HepG2 (cell line): ENCODE results near the gene ZNF74. TPM values are rescaled to one million over a fixed set of nuclear protein-coding genes. Genes with fewer than 3 reads are reported as not detected.

Source experiments
- ATAC-seq: fragments of 200-7000 bp; cut with Tn5 transposase; 3 replicates; pipeline ENCODE4 v1.9.1; 2020; ENCODE audit warnings: mild to moderate bottlenecking, moderate library complexity
- BruUV-seq: library from RNA; stranded (reverse); fragments of 400-500 nt; replicated peaks from 2 replicates; lab custom pipeline; 2021; lab: Mats Ljungman, UMichigan
- CTCF ChIA-PET: fragments of 300-600 bp; formaldehyde crosslinking; extraction: SDS; loops from one replicate; lab custom pipeline; 2021; ENCODE audit warnings: low total read pairs, inconsistent platforms, low intra/inter-chr PET ratio; lab: Yijun Ruan, JAX
- POLR2A ChIA-PET: fragments of 350-600 bp; sonication (Branson Sonifier 250); formaldehyde crosslinking; loops from one replicate; lab custom pipeline; 2020; ENCODE audit warnings: antibody characterized with exemption, inconsistent platforms; lab: Yijun Ruan, JAX
- DNase-seq: peaks from one replicate; pipeline ENCODE4 v3.0.0-alpha.2; 2015; ENCODE audit warnings: low spot score
- FAIRE-seq: peaks from 3 replicates; lab custom pipeline; 2011; peaks lifted over from hg19 to GRCh38; lab: Jason Lieb, UNC
- H2AFZ ChIP-seq: one replicate; pipeline ENCODE4 v1.6.1; 2011; ENCODE audit warnings: low read length, inconsistent platforms
- H3K27ac ChIP-seq: fragments of 300-600 bp; 3 replicates; pipeline ENCODE4 v1.8.0; 2011; ENCODE audit warnings: mixed run types, mild to moderate bottlenecking, mixed read lengths, low read length, inconsistent platforms; ENCODE audit not compliant: insufficient read depth; ENCODE audit errors: extremely low read length
- H3K27me3 ChIP-seq, 2 experiments: fragments of 200-600 bp in 1 of 2; 2 replicates in 1 of 2; 3 replicates in 1 of 2; pipeline versions ENCODE4 v1.6.0 to v1.8.0; 2011; ENCODE audit warnings: low read length in 2 of 2, mild to moderate bottlenecking in 2 of 2, moderate library complexity in 2 of 2, inconsistent platforms in 1 of 2; ENCODE audit not compliant: insufficient read depth in 2 of 2, control insufficient read depth in 1 of 2
- H3K36me3 ChIP-seq, 2 experiments: fragments of 200-600 bp in 1 of 2; replicated peaks in 1 of 2; 2 replicates in 1 of 2; 3 replicates in 1 of 2; pipeline versions ENCODE4 v1.5.1 to v1.8.0; 2011; ENCODE audit warnings: low read length in 2 of 2, inconsistent platforms in 1 of 2; ENCODE audit not compliant: insufficient read depth in 2 of 2, control insufficient read depth in 1 of 2
- H3K4me1 ChIP-seq: 2 replicates; pipeline ENCODE4 v1.5.1; 2012; ENCODE audit warnings: low read length, inconsistent platforms; ENCODE audit not compliant: insufficient read depth
- H3K4me2 ChIP-seq: 2 replicates; pipeline ENCODE4 v1.6.0; 2011; ENCODE audit warnings: low read depth, low read length, inconsistent platforms
- H3K4me3 ChIP-seq, 3 experiments: fragments of 200-600 bp in 1 of 3; sonication (generic), shearing (Covaris generic) in 1 of 3; replicated peaks in 1 of 3; 2 replicates each; pipeline ENCODE4 v1.5.1; 2011 to 2016; ENCODE audit warnings: low read length in 3 of 3, inconsistent platforms in 2 of 3, low read depth in 2 of 3, mild to moderate bottlenecking in 2 of 3, control low read depth in 1 of 3, mixed read lengths in 1 of 3; ENCODE audit not compliant: insufficient read depth in 1 of 3
- H3K79me2 ChIP-seq: one replicate; pipeline ENCODE4 v1.6.1; 2011; ENCODE audit warnings: low read length, inconsistent platforms; ENCODE audit not compliant: insufficient read depth
- H3K9ac ChIP-seq: 2 replicates; pipeline ENCODE4 v1.6.0; 2011; ENCODE audit warnings: mild to moderate bottlenecking, low read depth, low read length, inconsistent platforms; ENCODE audit not compliant: insufficient read depth
- H3K9me3 ChIP-seq: 2 replicates; pipeline ENCODE4 v1.5.1; 2012; ENCODE audit warnings: mild to moderate bottlenecking, low read length
- H4K20me1 ChIP-seq: 2 replicates; pipeline ENCODE4 v1.6.0; 2011; ENCODE audit warnings: inconsistent platforms, mild to moderate bottlenecking, low read length, moderate library complexity; ENCODE audit not compliant: insufficient read depth
- DPF2 ChIP-seq: sonication (generic); formaldehyde crosslinking; IDR thresholded peaks from 2 replicates; pipeline ENCODE4 v1.4.0; 2020; ENCODE audit warnings: mild to moderate bottlenecking, low read depth, missing genetic modification reagents, borderline replicate concordance
- ELF1 ChIP-seq: sonication (generic); formaldehyde crosslinking; IDR thresholded peaks from 2 replicates; pipeline ENCODE4 v1.4.0; 2020; ENCODE audit warnings: missing genetic modification reagents
- GRHL1 ChIP-seq: sonication (generic); formaldehyde crosslinking; conservative IDR thresholded peaks from 2 replicates; pipeline ENCODE4 v1.8.0; 2022; ENCODE audit warnings: missing genetic modification reagents
- ISL2 ChIP-seq: sonication (generic); formaldehyde crosslinking; IDR thresholded peaks from 2 replicates; pipeline ENCODE4 v1.5.0; 2020; ENCODE audit warnings: missing genetic modification reagents
- JDP2 ChIP-seq: sonication (generic); formaldehyde crosslinking; IDR thresholded peaks from 2 replicates; pipeline ENCODE4 v1.8.1; 2022; ENCODE audit warnings: missing genetic modification reagents, borderline replicate concordance
- NR2C2 ChIP-seq: sonication (generic); formaldehyde crosslinking; IDR thresholded peaks from 2 replicates; pipeline ENCODE4 v1.4.0; 2020; ENCODE audit warnings: missing genetic modification reagents, mild to moderate bottlenecking, moderate library complexity, borderline replicate concordance
- PATZ1 ChIP-seq: sonication (generic); formaldehyde crosslinking; IDR thresholded peaks from 2 replicates; pipeline ENCODE4 v1.4.0; 2020; ENCODE audit warnings: missing genetic modification reagents
- TEF ChIP-seq: sonication (generic); formaldehyde crosslinking; IDR thresholded peaks from 2 replicates; pipeline ENCODE4 v1.5.0; 2020; ENCODE audit warnings: missing genetic modification reagents
- YY1 ChIP-seq: IDR thresholded peaks from 2 replicates; pipeline ENCODE4 v1.6.1; 2011; ENCODE audit warnings: low read length, low read depth, moderate library complexity, mild to moderate bottlenecking; ENCODE audit not compliant: insufficient read depth, insufficient replicate concordance
- ZBTB38 ChIP-seq: sonication (generic); formaldehyde crosslinking; IDR thresholded peaks from 2 replicates; pipeline ENCODE4 v1.5.1; 2020; ENCODE audit warnings: mild to moderate bottlenecking, missing genetic modification reagents
- ZBTB8A ChIP-seq: sonication (generic); formaldehyde crosslinking; IDR thresholded peaks from 2 replicates; pipeline ENCODE4 v1.4.0; 2020; ENCODE audit warnings: mild to moderate bottlenecking, low read depth, missing genetic modification reagents, borderline replicate concordance
- ZNF20 ChIP-seq: sonication (generic); formaldehyde crosslinking; IDR thresholded peaks from 2 replicates; pipeline ENCODE4 v1.4.0; 2020; ENCODE audit warnings: mild to moderate bottlenecking, moderate library complexity, missing genetic modification reagents
- ZNF460 ChIP-seq: sonication (generic); formaldehyde crosslinking; IDR thresholded peaks from 2 replicates; pipeline ENCODE4 v1.5.1; 2020; ENCODE audit warnings: missing genetic modification reagents, mild to moderate bottlenecking, borderline replicate concordance
- ZNF564 ChIP-seq: sonication (generic); formaldehyde crosslinking; IDR thresholded peaks from 2 replicates; pipeline ENCODE4 v1.8.1; 2023; ENCODE audit warnings: mild to moderate bottlenecking, missing genetic modification reagents
- ZNF839 ChIP-seq: sonication (generic); formaldehyde crosslinking; IDR thresholded peaks from 2 replicates; pipeline ENCODE4 v1.4.0; 2020; ENCODE audit warnings: missing genetic modification reagents, mild to moderate bottlenecking, borderline replicate concordance
- ZZZ3 ChIP-seq: sonication (generic); formaldehyde crosslinking; IDR thresholded peaks from 2 replicates; pipeline ENCODE4 v1.4.0; 2020; ENCODE audit warnings: missing genetic modification reagents, mild to moderate bottlenecking, borderline replicate concordance
- WGBS: methylation state at CpG from one replicate; pipeline ENCODE4 v1.1.6; 2017; ENCODE audit warnings: low lambda C conversion rate; 5-methylcytosine and 5-hydroxymethylcytosine counted together
- in situ Hi-C: cut with HindIII; loops from 2 replicates; pipeline ENCODE4 v1.10.0; 2017; ENCODE audit warnings: low pct_unique_long_range_greater_than_20kb; ENCODE audit not compliant: extremely low pct_ligation_motif_present
- intact Hi-C: fragments of 100-400 bp; cut with micrococcal nuclease; formaldehyde crosslinking; loops from one replicate; pipeline ENCODE4 v1.10.0; 2022; ENCODE audit not compliant: unreplicated experiment
- polyA plus RNA-seq, 8 experiments: library from polyadenylated mRNA; depleted of rRNA in 3 of 8; stranded (reverse) in 7 of 8; unstranded in 1 of 8; fragments of >200 nt; fragmentation: Illumina TruSeq in 4 of 8; extraction: Trizol in 4 of 8; gene quantifications; 2 replicates each; pipeline versions ENCODE4 v1.2.1 to v1.2.3, GENCODE V29; 2011 to 2016; ENCODE audit warnings: low read depth in 4 of 8, missing spikeins in 1 of 8, mixed read lengths in 1 of 8; ENCODE audit not compliant: insufficient read depth in 1 of 8
- total RNA-seq, 5 experiments: library from RNA; depleted of rRNA; stranded (reverse); fragments of >200 nt; fragmentation: Illumina TruSeq; extraction: Trizol; gene quantifications; 2 replicates each; pipeline ENCODE4 v1.2.3, GENCODE V29; 2016; ENCODE audit warnings: low read depth in 1 of 5
- TF ChIP-seq, protein P1 (sequence below), 2 experiments: fragments of 450-650 bp in 1 of 2; sonication (generic) in 1 of 2; formaldehyde crosslinking; IDR thresholded peaks; 2 replicates each; pipeline versions ENCODE4 v1.5.0 to v1.8.0; 2020 to 2022; ENCODE audit warnings: mild to moderate bottlenecking in 1 of 2, missing genetic modification reagents in 1 of 2
- TF ChIP-seq, protein P2 (sequence below): sonication (generic); formaldehyde crosslinking; conservative IDR thresholded peaks from 2 replicates; pipeline ENCODE4 v1.8.0; 2022; ENCODE audit warnings: low read depth, missing genetic modification reagents

Gene ZNF74
- total and polyA plus RNA-seq, 2 of the 13 experiments (the other 11 are each of a cell fraction or from before 2014, with no cell fraction given), result 6.3 to 9.1 TPM

GRCh38 chr22:20456722-20457076, 62.7 kb downstream of the ZNF74 start:
- Histone ChIP-seq H3K27ac (no peak overlapping the region), H2AFZ (no peak overlapping the region), H3K79me2 (no peaks in the 10 kb centered on the region), H3K4me3 (no peak overlapping the region), H4K20me1 (no peaks in the 10 kb centered on the region), H3K36me3 (peaks cover 0 to 7% of the 10 kb centered on the region in 2 experiments; a peak in 1 of 5 replicates), H3K4me2 (no peak overlapping the region), H3K4me1 (no peaks in the 10 kb centered on the region), H3K9ac (no peak overlapping the region), H3K27me3 (no peaks in the 10 kb centered on the region), H3K9me3 (no peaks in the 10 kb centered on the region)
- in situ Hi-C loops, result loop anchor here (5.0 kb wide), 1 partner anchor 34 kb away; no protein-coding TSS in a partner anchor
- WGBS, result 96% methylated on average over 3 of the region's 3 CpGs
- no TSS peak for BruUV-seq
- ChIA-PET CTCF (interaction anchor here (1.4 to 3.3 kb wide), 4 partner anchors 17 to 301 kb away, joined by 4 to 66 read pairs (median 8); no protein-coding TSS in a partner anchor), POLR2A (interaction anchor here (1.2 kb wide), 1 partner anchor 38 kb away, joined by 8 read pairs; no protein-coding TSS in a partner anchor)
- DNase-seq (no peak), FAIRE-seq (no peak), ATAC-seq (no peak; the same call in 1 of the 3 replicates)
- intact Hi-C loops, result loop anchor here (1.0 kb wide), 2 partner anchors 17 to 38 kb away; no protein-coding TSS in a partner anchor
- TF ChIP-seq ZNF839 (CRISPR knock-in tag) (no peak), ELF1 (CRISPR knock-in tag) (no peak), ISL2 (CRISPR knock-in tag) (no peak), ZZZ3 (CRISPR knock-in tag) (no peak), GRHL1 (CRISPR knock-in tag) (no peak), NR2C2 (CRISPR knock-in tag) (no peak), ZNF564 (no peak), PATZ1 (no peak), ZBTB38 (CRISPR knock-in tag) (no peak), YY1 (no peak), TEF (CRISPR knock-in tag) (no peak), JDP2 (CRISPR knock-in tag) (no peak), ZNF460 (CRISPR knock-in tag) (no peak), ZBTB8A (CRISPR knock-in tag) (no peak), DPF2 (CRISPR knock-in tag) (no peak), ZNF20 (CRISPR knock-in tag) (no peak)
- TF ChIP-seq, protein P1, sequence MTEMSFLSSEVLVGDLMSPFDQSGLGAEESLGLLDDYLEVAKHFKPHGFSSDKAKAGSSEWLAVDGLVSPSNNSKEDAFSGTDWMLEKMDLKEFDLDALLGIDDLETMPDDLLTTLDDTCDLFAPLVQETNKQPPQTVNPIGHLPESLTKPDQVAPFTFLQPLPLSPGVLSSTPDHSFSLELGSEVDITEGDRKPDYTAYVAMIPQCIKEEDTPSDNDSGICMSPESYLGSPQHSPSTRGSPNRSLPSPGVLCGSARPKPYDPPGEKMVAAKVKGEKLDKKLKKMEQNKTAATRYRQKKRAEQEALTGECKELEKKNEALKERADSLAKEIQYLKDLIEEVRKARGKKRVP (CRISPR knock-in tag; IDR thresholded peaks at IDR 0.05), result no peak
- TF ChIP-seq, protein P2, sequence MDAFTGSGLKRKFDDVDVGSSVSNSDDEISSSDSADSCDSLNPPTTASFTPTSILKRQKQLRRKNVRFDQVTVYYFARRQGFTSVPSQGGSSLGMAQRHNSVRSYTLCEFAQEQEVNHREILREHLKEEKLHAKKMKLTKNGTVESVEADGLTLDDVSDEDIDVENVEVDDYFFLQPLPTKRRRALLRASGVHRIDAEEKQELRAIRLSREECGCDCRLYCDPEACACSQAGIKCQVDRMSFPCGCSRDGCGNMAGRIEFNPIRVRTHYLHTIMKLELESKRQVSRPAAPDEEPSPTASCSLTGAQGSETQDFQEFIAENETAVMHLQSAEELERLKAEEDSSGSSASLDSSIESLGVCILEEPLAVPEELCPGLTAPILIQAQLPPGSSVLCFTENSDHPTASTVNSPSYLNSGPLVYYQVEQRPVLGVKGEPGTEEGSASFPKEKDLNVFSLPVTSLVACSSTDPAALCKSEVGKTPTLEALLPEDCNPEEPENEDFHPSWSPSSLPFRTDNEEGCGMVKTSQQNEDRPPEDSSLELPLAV, result no peak
